Suppressor macrophage (primary cell): Measurements from ENCODE around the gene SNRPA1.

ENCODE experiments used
- DNase-seq, 4 experiments: peaks; one replicate each; pipeline ENCODE4 v3.0.0-alpha.2; 2020 to 2022

The SNRPA1 gene

GRCh38 chr15:101258238-101259144 is 36.6 kb downstream of the SNRPA1 start:
- peak; percentile 80 to 90 (median 81) for DNase-seq

DNA sequence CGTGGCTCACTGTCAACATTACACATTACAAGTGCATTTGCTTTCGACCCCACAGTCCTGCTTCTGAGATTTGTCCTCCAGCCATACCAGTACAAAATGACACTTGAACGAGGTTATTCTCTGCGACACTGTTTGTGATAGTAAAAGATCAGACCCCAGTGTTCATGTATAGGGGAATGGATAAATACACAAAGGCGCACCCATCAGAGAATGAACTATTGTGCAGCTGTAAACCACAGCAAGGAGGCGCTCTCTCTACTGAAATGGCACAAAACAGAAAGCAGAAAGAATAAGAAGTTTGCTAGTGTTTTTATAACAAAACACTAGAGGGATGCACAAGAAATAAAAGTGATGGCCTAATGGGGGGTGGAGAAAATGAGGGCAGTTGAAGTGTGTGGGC is 38.3 kb downstream of the SNRPA1 start:
- peak in 1 of 4 experiments; percentile 29 for DNase-seq

DNA sequence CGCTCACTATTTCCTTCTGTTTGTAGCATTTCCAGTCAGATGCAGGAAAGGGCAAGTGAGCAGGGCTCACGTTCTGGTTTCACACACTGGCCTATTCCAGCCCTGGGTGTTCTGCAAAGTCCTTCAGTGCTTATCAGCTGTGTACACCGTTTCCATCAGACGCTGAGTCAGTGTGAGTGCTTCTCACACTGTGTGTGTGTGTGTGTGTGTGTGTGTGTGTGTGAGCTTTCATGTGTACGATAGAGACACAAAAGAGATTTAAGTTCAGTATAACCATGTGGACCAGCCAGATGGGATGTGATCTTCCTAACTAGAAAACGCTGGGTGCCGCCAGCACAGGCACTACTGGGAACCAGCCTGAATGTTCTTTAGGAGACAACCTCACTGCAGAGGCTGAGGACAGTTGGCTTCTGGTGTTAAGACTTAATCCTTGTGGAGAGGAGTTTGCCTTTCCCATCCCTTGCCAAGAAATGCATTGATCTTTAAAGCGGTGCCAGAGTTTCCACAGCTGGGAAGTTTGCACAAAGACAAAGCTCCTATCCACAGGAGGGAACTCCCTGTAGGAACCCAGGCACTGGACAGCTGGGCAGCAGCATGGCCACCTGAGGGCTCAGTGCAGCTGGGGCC is 39.3 kb downstream of the SNRPA1 start:
- peak in 3 of 4 experiments; percentile 24 to 44 (median 25) for DNase-seq

DNA sequence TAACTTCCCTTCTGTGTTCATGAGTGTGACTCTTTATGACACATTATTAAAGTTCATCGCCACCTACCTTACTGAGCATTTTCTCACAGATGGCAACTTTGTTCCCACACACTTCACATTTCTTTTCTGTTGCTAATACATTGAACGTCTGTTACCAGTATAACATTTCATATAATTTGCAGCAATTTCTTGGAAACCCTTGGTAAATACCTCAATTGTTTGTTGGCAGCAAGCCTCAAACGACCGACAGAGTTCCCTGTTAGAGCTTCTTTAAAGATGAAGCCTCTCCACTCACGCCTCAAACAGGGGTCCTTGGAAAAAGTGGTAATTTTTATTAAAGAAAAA is 40.0 kb downstream of the SNRPA1 start:
- peak in 2 of 4 experiments; percentile 29 to 63 for DNase-seq

DNA sequence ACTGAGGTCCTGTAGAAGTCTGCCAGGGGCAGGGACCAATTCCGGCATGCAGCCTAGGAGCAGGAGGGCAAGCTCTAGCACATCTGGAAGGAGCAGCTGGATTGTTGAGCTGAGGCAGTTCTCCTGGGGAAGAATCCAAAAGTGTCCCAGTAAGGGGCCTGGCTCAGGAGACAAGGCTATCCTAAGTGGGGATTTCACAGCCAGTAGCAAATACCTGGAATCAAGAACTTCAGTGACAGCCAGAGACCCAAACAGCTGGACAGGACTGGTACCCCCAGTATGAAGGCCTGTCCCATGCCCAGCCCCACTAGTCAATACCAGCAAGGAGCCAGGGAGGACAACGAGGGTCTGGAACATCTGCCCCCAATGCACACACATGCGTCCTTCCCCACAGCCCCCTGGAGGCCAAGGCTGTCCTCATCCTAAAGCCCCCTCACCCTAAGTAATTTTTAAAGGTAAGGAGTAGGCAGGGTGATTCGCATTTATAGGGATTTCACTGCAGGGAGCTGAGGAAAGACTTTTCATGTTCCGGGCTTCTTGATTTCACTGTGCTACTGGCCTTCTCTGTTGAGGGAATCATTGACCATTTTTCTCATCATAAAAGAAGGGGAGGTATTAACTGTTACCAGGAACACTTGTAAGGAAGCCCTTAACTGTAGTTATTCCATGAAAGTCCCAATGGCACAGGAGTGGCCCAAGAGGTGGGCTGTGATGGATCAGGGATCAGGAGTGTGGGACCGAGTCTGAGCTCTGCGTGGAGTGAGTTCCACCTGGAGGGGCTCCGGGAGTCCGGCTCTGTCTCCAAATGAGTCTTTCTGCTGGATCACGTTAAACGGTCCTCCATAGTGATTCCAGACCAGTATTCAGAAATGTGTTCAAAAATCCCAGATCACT is 40.6 kb downstream of the SNRPA1 start:
- no peak for DNase-seq

DNA sequence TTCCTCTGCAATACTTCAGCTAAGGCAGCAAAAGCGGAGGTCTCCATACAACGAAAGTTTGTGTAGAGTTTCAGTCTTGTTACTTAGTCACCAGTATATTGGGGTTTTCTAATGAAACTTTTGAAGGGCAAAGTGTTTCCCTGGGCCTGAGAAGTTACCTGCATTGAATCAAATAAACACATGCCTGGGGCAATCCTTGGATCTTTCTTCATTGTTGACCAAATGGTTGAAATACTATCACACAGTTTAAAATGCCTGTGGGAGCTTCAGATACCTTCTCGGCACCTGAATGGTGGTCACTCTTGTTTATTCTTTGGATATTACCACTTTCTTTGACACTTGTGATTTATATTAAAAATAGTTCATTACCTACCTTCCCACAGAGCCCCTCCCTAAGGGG is 42.2 kb downstream of the SNRPA1 start:
- DNase-seq: no peak

GRCh38 chr15:101251830-101252820 is 42.9 kb downstream of the SNRPA1 start, which contains the start of gene CHSY1:
CHSY1 (minus strand) TSS chr15:101252048; CDS start chr15:101251456, 592 bp downstream.
- DNase-seq: peak; percentile 96 to 98 (median 97)

DNA sequence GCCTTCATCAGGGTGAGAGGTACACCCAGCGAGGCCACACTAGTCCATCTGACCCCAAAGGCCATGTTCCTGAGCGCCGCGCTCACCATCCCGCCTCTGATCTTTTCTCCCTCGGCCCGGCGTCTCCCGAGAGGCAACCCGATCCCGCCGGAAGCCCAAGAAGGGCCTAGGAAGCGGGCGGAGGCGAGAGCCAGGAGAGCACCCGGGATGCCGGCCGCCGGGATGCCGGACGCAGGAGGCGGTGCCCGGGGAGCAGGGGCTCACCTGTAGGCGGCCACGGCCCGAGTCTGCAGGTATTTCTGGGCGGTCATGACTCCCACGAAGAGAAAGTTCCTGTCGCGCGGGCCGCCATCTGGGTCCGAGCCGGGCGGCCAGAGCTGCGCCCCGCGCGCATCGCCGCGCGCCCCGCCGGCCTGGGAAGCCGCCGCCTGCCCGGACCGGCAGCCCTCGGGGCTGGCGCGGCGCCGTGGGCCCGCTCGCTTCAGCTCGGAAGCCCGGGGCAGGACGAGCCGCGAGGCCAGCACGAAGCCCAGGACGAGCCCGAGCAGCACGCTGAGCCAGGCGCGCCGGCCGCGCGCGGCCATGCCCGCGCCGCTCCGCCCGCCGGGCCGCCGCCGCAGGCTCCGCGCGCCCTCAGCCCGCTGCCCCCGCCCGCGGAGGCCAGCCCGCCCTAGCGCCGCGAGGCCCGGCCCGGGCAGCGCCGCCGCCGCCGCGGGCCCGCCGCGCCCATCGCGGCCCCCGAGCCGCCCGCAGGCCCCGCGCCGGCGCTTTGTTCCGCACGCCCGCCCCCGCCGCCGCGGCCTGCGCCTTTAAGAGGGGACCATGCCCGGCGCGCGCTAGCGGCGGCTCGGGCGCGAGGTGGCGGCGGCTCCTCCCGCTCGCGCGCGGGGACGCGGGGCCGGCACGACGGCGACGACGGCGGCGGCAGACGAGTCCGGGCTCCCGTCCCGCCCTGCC is 43.9 kb downstream of the SNRPA1 start:
- peak; percentile 74 to 93 (median 84) for DNase-seq

GRCh38 chr15:101250341-101250831 is 44.7 kb downstream of the SNRPA1 start:
- DNase-seq: peak in 1 of 4 experiments; percentile 14

DNA sequence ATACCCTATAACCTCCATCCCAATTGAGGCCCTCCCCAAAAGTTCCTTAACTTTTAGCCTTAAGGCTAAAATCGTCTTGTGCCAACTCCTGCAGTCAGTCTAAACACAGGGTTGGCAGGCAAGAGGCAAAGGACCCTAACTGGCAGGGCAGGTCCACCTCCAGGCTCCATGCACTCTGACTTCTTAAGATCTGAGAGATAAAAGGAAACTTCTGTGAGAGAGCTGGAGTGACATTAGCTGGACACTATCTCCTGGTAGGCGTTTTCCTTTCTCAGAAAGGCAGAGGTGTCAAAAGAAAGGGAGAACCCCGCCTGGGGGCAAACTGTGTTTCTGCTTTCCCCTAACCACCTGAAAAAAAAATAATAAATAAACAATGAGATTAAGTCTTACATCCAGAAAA is 46.8 kb downstream of the SNRPA1 start:
- no peak for DNase-seq

GRCh38 chr15:101246824-101247745 is 48.0 kb downstream of the SNRPA1 start:
- no peak for DNase-seq

GRCh38 chr15:101246391-101246790 is 48.7 kb downstream of the SNRPA1 start:
- no peak for DNase-seq

GRCh38 chr15:101244889-101245668 is 50.0 kb downstream of the SNRPA1 start:
- DNase-seq: no peak

GRCh38 chr15:101244036-101244781 is 50.8 kb downstream of the SNRPA1 start:
- no peak for DNase-seq

- no peak for DNase-seq
These were observed 51.6 kb downstream of the SNRPA1 start for GRCh38 chr15:101243420-101243819.

DNA sequence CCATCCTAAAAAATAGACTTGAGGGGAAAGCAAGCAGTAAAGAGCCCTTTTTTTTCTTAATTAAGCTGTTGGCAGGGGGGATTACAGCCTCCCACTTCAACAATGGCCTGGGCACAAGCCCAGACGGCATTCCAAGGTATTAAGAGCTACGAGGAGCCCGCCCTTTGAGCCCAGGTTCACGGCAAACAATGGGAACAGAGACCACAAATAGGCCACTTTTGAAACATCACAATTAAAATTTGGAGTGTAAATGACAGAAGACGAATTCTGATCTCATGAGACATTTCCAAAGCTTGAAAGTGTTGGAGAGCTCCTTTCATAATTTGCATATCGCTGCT is 52.1 kb downstream of the SNRPA1 start:
- no peak for DNase-seq
